Thyroid gland (tissue), 4 donors: ENCODE data around the gene CCDC83.

ENCODE experiments used
- POLR2A ChIP-seq, 2 donors: fragments of 450-650 bp; IDR thresholded peaks; one replicate each; pipeline ENCODE4 v1.6.1; 2017; ENCODE audit warnings: antibody characterized with exemption in 2 of 2, mild to moderate bottlenecking in 2 of 2, moderate library complexity in 1 of 2
- TF ChIP-seq, protein P1 (sequence below), 6 experiments: fragments of 200-600 bp in 3 of 6; fragments of 450-650 bp in 3 of 6; sonication (generic) in 3 of 6; IDR thresholded peaks; one replicate each; pipeline ENCODE4 v1.5.1; 2016 to 2019; ENCODE audit warnings: antibody characterized with exemption in 6 of 6, mild to moderate bottlenecking in 2 of 6, inconsistent platforms in 1 of 6, moderate library complexity in 1 of 6

DNA sequence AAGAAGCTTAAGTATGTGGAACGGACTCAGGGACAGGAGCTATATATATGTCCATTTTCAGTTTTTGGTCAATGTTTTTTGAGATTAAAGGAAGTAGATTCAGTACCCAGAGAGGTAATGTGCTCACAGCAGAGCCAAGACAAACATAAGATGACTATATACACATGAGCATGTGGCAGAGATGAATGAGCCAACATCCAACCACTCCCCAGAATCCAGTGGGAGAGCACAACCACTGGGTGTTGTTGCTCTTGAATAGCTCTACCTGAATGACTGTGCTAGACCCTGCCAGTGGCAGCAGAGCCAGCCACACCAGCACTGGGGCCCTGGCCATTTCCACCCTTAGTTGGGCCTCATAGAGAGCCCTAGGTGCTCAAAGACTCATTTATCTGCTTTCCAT lies 33.5 kb upstream of the CCDC83 start:
- TF ChIP-seq, protein P1, sequence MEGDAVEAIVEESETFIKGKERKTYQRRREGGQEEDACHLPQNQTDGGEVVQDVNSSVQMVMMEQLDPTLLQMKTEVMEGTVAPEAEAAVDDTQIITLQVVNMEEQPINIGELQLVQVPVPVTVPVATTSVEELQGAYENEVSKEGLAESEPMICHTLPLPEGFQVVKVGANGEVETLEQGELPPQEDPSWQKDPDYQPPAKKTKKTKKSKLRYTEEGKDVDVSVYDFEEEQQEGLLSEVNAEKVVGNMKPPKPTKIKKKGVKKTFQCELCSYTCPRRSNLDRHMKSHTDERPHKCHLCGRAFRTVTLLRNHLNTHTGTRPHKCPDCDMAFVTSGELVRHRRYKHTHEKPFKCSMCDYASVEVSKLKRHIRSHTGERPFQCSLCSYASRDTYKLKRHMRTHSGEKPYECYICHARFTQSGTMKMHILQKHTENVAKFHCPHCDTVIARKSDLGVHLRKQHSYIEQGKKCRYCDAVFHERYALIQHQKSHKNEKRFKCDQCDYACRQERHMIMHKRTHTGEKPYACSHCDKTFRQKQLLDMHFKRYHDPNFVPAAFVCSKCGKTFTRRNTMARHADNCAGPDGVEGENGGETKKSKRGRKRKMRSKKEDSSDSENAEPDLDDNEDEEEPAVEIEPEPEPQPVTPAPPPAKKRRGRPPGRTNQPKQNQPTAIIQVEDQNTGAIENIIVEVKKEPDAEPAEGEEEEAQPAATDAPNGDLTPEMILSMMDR (IDR thresholded peaks at IDR 0.05), result no peak
- no peak for TF ChIP-seq POLR2A (IDR thresholded peaks at IDR 0.05)
